HG03103 (cell line): ENCODE measurements around the gene MYD88.
"Not testable (repeated sequence)": the region's sequence is repeated elsewhere in the genome, so short reads cannot be mapped to it uniquely, and the experiment has no call there.

Experiments used
- ATAC-seq: cut with Tn5 transposase; IDR thresholded peaks from one replicate; pipeline ENCODE4 v1.9.1; 2021; ENCODE audit warnings: low read depth; ENCODE audit not compliant: unreplicated experiment

MYD88 gene

DNA sequence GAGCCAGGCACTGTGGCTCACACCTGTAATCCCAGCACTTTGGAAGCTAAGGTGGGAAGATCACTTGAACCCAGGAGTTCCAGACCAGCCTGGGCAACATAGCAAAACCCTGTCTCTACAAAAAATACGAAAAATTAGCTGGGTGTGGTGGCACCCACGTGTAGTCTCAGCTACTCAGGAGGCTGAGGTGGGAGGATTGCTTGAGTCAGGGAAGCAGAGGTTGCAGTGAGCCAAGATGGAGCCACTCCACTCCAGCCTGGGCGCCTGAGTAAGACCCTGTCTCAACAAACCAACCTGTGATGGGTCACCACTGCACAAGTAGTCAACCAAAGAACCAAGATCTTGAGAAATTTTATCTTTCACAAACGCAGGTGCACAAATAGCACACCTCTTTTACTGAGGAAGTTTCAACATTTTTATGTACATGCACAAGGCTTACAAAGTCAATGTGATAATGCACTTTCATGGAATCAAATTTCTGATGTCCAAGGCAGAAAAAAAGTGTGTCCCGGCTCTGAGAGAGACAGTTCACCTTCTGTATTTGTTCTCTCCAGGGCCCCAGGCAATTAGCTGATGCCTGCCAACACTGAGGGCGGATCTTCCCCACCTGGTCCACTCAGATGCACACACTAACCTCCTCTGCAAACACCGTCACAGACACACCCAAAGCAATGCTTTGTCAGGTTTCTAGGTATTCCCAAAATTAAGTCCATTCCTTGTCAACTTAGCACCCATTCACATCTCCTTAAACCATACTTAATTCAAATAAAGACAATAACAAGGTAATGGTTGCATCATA, 13.9 kb upstream of the MYD88 start:
- no peak for ATAC-seq

DNA sequence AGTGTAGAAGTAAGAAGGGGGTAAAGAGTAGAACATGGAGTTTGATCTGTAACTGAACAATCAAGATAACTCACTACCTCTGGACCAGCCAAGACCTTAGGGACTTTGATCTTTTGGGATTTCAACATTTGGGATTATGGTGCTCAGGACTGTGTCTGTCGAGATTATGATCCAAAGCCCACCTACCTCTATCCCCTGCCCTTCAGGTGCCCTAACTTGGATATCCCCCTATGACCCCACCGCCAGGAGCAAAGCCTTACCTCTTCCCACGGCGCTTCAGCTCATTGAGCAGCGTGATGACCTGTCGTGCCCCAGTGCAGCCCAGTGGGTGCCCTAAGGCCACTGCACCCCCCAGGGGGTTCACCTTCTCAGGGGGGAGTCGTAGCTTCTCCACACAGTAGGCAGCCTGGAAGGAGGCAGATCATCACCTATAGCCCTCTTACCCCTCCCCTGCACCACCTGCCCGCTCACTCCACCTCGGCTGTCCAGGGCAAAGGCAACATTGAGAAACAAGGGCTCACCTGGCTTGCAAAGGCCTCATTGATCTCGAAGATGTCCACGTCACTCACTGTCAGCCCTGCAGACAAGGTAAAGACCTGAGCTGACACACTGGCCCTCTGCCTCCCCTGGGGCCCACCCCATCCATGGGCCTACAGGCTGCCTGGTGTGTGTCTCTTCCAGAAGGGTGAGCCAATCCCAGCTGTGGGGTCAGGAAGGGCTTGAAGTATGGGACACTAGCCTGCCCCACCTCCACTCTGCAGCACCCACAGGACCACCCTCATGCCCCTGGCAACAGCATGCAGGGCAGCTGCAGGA, 12.9 kb upstream of the MYD88 start:
- no peak for ATAC-seq

DNA sequence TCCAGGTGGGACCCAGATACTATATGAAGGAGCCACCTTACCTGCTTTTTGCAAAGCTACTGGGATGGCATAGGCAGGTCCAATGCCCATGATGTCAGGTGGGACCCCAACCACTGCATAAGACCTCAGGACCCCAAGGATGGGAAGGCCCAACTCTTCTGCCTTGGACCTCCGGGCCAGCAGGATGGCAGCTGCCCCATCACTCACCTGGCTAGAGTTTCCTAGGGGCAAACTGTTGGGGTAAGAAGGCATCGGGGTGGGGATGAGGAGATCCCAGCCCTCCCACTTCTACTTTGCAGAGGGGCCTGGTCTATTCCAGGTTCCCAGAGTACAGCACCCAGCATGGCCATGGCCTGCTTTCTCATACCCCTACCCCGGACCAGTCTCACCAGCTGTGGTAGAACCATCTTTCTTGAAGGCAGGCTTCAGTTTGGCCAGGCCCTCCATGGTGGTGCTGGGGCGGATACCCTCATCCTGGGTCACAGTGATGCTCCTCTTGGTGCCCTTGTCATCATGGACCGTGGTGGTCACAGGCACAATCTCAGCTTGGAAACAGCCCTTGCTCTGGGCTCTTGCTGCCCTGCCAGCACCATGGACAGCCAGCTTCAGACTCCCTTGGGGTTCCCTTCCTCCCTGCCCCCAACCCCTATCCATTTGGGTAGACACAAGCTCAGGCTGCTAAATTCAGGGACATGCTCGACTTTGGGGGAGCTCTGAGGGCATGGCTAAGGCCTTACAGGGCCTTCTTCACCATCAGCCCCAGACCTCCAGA, 12.2 kb upstream of the MYD88 start:
- no peak for ATAC-seq

DNA sequence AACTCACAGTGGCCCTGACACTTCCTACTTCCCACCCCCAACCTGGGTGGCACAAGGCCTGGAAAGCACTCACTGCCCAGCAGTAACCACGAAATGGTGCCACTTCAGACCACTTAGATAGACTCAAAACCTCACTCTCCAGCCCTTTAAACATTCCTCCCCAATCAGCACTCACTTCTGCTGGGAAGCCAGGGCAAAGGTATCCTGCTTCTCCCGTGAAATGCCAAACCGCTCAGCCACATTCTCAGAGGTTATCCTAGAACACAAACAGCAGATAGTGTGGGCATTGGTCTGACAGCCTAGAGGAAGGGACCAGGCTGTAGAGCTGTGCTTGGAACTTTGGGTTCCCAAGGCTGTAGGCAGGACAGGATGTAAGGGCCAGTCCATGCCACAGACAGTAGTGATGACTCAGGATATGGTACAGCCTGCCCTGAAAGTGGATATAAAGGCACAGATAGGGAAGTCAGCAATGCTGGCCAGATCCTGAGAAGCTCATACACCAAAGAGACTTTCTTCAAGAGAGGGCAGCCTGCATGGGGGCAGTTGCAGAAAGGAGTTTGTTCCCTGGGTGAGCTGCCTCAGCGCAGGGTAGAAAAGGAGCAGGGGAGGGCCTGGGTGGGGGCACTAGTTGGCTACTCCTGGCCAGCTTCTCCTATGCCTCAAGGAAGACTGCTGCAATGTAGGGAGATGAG, 10.7 kb upstream of the MYD88 start:
- ATAC-seq: no peak

DNA sequence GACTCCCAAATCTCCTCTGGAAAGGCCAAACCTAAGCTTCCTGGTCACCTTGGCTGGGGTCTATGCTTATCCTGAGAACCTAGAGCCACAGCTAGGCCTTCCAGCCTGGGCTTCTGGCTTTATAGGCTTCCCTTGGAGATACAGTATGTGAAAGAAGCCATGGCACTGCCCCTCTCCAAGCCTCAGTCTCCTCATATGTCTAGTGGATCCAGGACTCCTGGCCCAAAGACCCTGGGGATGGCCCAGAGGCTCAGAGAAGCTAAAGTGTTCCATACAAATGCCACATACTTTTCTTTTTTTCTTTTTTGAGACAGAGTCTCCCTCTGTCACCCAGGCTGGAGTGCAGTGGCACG, 10.2 kb upstream of the MYD88 start:
- no peak for ATAC-seq

DNA sequence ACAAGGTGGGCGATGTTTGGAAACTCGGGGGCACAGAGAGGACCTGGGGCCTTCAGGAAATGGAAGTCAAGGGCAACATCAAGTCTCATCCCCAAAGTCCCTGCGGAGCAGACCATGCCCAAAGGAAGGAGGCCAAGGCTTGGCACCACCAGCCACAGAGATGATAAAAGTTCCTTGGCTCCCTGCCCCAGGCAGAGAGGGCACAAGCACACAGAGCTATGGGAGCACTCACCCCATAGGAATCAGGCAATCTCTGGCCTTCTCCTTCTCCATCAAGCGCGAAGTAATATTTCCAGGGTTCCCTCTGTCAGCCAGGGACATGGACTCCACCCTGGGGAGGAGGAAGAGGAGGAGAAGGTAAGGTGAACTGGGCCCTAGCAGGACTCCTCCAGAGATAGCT, 9.4 kb upstream of the MYD88 start:
- no peak for ATAC-seq

DNA sequence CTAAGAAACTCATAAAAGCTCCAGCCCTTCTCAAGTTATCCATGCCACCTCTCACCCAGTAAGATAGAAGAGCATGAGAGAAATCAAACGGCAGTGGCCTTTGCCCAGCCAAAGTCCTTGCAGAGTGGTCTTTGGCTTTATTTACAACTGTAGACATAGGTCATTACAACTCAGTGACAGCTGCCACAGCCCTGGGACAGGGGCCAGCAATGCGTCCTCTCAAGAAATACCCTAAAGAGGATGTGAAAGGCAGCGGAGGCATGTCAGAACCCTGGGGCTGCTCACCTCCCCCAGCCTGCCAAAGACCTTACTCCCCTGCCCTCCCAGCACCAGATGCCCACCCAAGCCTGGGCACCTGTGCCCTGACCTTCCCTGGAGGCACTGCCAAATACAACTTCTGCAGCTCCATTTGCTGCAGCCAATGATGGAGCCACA, 7.8 kb upstream of the MYD88 start:
- ATAC-seq: no peak

DNA sequence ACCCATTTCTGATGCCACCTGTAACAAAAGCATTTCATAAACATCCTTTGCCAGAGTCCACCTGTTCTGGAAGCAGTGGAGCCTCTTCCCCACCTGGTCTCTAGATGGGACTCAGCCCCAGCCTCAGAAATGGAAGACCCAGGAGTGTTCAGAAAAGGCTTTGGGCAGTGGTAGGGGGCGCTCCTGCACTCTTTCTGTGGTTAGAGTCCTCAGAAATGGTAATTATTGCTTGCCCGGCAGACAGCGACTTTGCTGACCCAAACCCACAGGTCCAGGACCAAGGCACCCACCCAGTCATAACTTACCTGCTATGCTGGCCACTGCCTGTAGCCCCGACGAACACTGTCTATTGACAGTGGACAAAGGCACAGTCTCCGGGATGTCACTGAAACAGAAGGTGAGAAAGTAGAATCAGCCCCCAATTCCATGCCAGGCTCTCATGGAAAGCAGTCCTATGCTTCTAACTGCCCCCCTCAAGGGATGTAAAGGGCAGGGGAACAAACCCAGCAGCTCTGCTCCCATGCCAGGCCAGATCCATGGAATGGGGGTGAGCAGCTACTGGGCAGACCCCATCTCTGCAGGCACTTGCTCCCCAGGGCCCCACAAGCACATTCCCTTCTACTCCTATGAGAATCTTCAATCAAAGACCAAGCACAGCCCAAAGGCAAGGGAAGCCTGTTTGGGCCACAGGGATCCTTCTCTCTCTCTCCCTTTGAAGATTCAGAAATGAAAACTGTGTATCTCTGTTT, 6.7 kb upstream of the MYD88 start:
- no peak for ATAC-seq

DNA sequence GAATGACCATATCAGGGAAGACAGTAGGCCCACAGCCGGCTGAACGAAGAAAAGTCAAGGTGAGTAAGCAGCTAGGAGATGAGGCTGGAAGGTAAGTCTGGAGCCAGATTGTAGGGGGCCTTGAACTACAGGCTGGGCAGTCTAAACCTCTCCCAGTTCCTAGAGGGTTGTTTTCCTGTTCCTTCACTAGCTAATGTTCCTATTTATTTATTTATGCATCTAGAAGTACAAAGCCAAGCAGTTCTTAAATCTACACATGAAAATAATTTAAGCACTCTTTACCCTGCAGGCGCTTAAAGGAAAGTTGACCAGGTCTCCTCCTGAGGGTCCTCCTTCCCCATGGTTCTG, 5.3 kb upstream of the MYD88 start:
- ATAC-seq: no peak

DNA sequence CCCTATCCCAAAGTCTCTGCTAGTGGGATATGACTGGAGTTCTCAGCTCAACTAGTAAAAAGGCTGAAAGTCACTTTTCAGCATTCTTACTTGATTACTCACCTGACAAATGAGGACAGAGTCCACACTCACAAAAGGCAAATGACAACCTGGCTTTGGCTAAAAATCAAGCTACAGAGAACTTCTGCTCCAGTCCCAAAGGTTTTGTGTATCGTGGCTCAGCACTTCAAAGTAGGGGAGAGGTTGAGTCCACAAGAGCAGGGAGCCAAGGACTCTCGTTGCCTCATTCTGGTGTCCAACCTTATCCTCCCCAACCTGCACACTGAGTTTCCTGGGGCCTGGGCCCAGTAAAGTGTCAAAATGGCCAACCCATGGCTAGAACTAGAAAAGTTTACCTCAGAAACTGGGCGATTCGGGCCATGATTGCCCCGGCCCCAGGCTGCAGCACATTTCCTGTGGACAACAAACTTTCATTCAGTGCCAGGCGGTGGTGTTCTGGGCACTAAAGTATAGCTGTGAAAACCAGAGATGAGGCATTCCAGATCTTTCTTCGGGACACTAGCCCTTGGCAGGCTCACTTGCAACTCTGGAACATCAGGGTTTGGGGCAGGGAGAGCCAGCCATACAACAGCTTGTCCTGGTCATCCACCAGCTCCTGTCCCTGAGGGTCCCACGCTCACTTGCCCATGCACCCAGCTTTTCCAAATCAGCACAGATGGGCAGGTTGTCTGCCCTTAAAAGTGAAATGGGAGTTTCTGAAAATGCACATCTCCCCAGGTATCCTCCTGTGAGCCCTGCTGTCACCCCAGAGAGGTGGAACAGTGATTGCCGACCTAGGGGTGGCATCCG, 4.7 kb upstream of the MYD88 start:
- no peak for ATAC-seq

DNA sequence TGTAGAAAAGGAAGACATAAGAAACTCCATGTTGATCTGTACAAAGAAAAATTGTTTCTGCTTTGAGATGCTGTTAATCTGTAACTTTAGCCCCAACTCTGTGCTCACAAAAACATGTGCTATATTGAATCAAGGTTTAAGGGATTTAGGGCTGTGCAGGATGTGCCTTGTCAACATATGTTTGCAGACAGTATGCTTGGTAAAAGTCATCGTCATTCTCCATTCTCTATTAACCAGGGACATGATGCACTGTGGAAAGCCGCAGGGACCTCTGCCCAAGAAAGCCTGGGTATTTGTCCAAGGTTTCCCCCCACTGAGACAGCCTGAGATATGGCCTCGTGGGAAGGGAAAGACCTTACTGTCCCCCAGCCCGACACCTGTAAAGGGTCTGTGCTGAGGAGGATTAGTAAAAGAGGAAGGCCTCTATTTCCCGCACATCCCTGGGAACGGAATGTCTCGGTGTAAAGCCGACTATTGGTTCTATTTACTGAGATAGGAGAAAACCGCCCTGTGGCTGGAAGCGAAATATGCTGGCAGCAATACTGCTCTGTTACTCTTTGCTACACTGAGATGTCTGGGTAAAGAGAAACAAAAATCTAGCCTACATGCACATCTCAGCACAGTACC, 3.8 kb upstream of the MYD88 start:
- ATAC-seq: not testable (repeated sequence)

DNA sequence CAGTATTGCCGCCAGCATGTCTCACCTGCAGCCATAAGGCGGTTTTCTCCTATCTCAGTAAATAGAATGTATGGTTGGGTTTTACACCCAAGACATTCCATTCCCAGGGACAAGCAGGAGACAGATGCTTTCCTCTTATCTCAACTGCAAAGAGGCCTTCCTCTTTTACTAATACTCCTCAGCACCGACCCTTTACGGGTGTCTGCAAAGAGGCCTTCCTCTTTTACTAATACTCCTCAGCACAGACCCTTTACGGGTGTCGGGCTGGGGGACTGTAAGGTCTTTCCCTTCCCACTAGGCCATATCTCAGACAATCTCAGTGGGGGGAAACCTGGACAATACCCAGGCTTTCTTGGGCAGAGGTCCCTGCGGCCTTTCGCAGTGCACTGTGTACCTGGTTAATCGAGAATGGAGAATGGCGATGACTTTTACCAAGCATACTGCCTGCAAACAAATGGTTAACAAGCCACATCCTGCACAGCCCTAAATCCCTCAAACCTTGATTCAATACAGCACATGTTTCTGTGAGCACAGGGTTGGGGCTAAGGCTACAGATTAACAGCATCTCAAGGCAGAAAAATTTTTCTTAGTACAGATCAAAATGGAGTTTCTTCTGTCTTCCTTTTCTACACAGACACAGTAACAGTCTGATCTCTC, 2.7 kb upstream of the MYD88 start:
- not testable (repeated sequence) for ATAC-seq

DNA sequence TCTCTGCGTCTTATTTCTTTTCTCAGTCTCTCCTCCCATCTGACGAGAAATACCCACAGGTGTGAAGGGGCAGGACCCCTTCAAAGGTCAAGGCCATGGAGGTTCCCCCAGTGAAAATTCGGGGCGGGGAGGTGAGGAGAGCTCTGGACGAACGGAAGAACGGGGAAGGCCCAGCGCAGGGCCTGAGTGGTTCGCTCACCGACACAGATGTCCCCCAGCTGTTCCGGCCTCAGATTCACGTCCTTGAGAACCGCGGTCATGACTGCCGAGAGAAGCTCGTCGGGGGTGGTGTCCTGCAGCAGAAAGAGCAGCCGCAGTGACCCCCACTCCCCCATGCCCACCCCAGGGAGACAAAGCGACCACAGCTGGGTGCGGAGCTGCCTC, 2.1 kb upstream of the MYD88 start:
- no peak for ATAC-seq

DNA sequence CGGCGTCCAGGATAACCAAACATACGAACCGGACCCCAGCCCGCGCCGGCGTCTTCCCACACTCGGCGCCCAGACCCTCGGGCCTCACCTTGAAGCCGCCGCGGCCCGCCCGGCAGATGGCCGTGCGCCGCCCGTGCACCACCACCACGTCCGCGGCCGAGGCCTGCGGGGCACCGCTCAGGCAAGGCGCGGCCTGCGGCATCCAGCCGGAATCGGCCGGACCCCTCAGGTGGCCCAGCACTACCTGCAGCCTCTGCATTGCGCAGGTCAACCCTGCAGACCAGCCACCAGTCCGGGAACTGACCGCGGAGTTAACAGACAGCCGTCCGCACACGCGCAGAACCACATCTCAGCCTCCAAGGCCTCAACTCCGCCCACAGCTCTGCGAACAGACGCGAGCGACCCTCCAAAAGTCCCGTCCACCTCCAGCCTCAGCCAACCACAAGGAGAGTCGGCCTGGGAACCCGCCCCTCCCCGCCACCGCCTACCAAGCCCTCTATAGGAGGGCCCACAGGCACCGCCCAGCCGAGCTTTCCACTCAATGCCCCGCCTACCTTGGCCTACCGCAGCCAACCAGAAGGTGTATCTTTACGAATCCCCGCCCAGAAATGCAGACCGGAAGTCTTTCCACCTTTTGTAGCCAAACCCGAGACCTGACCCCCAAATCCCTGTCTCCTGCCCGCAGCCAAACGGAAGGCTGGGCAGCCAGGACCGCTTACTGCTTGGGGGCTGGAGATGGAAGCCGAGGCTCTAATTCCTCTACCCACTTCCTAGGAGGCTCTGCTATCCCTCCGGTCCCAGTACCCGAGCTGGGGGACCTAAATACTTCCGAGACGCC, 1.5 kb upstream of the MYD88 start, which contains the start of gene ACAA1:
Gene ACAA1, minus strand, starts transcription at position 351 of the 838 bp plus-strand sequence. Its CDS starts 92 bp downstream, at position 259.
- peak; percentile 84 for ATAC-seq

DNA sequence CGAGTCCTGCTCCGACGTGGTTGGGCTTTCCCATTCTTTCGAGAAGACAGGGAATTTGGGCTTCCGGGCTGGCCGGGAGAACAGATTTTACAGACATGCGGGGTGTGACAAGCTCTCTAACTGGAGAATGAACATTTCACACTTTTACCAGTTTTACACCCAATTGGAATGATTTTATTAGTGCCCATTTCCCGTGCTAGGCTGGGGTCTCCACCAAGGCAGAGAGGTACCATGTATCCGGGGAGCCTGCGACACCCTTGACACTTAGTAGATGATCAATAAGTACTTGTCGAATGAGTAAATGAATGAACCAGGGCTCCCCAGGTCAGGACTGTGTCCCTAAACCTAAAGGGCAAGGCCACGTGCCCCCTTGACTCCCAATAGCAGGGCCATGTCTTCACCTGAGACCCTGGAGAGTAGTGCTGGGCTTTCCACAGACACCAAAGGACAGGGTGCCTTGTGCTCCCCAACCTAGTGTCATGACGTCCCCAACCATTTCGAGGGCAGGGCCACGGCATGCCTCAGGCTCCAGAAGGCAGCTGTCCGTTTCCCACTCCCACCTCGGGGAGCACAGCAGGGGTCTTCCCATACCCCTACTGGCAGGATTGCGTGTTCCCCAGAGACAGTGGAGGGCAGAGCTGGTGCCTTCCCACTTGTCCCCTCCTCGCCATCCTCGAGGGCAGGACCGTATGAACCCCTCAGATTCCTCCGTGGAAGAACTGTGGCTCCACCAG, 679 bp upstream of the MYD88 start:
- ATAC-seq: no peak

DNA sequence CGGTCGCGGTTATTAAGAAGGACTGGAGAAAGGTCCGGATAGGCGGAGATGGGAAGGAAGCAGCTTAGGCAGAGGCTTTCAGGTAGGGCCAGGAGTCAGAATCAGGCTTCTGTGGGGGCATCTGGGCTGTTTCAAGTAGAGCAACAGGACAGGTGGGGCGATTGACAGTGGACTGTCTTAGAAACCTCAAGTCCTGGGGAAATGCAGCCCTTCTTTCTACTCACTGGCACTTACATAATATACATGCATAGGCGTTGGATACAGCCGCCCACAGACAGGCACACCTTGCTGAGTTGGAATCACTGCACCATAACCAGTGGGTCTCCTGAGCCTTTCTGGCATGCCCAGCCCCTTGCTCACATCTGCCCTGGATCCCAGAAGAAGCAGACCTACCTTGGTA, 730 bp downstream of the MYD88 start:
- no peak for ATAC-seq

DNA sequence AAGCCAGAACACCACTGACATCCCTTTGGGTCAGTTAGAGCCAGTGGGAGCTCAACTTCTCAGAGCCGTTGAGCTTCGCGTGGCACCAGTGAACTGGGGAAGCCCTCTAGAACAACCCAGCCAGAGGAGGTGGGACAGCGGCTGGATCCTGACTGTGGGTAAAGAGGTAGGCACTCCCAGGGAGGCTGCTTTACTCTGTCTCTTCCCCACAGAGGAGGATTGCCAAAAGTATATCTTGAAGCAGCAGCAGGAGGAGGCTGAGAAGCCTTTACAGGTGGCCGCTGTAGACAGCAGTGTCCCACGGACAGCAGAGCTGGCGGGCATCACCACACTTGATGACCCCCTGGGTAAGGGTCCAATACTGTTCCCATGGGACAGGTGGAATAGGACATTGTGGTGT, 1.2 kb downstream of the MYD88 start:
- ATAC-seq: no peak
